ENCODE results near the gene ITFG1.
"Not testable (repeated sequence)": the region's sequence is repeated elsewhere in the genome, so short reads cannot be mapped to it uniquely, and the experiment has no call there.

ITFG1 gene

GRCh38 chr16:47473004-47473403, 12.1 kb upstream of the ITFG1 start:
- not testable (repeated sequence) for DNase-seq

GRCh38 chr16:47470810-47471209, 9.9 kb upstream of the ITFG1 start:
- DNase-seq: no peak

GRCh38 chr16:47470211-47470610, 9.3 kb upstream of the ITFG1 start:
- DNase-seq: no peak

DNA sequence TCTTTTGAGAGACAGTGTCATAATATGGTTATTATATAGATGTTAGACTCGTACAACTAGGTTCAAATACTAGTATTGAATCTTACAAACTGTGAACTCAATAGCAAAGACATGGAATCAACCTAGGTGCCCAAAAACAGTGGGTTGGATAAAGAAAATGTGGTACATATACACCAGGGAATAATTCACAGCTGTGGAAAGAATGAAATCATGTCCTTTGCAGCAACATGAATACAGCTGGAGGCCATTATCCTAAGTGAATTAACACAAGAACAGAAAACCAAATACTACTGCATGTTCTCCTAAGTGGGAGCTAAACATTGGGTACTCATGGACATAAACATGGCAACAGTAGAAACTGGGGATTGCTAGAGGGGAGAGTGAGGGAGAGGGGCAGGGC, 8.4 kb upstream of the ITFG1 start:
- DNase-seq: no peak

- not testable (repeated sequence) for DNase-seq
Measured at GRCh38 chr16:47468070-47468689, 7.3 kb upstream of the ITFG1 start.

GRCh38 chr16:47467501-47467900, 6.6 kb upstream of the ITFG1 start:
- no peak for DNase-seq

GRCh38 chr16:47465919-47466630, 5.2 kb upstream of the ITFG1 start:
- no peak for DNase-seq

GRCh38 chr16:47463771-47464624, 3.1 kb upstream of the ITFG1 start:
- DNase-seq: no peak

- no peak for DNase-seq
Measured at GRCh38 chr16:47461598-47462266, 869 bp upstream of the ITFG1 start.

DNA sequence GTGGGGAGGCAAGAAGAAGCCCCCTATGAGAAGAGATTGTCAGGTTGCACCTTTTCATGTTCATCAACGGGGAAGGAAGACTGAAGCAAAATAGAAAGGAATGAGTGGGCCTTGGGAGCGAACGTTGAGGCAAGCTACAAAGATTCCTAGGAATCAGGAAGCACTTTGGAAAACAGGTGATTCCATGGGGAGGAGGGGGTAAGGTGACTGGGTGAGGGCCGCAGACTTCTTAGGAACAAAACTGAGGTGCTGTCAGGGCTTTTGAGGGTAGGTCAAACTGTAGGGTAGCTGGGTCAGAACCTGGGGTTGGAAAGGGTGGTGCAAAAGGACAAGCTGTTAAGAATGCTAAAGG, 528 bp downstream of the ITFG1 start:
- DNase-seq: no peak

DNA sequence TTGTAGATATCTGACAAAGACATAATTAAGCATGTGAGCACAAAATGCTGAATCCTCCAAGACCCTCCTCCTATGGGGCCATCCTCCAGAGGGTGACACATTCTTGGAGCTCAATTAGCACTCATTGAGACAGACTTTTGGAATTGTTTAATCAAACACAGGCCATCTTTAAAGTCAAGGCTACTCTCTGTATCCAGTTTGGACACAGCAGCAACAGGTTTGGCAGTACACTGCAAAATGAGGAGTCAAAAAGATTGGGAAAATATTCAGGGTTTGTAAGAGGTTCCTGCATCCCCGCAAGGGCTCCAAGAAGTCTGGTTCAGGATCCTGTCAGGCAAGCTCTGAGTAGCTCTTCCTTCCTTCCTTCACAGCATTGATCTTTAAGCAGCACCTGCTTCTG, 1.3 kb downstream of the ITFG1 start:
- no peak for DNase-seq

DNA sequence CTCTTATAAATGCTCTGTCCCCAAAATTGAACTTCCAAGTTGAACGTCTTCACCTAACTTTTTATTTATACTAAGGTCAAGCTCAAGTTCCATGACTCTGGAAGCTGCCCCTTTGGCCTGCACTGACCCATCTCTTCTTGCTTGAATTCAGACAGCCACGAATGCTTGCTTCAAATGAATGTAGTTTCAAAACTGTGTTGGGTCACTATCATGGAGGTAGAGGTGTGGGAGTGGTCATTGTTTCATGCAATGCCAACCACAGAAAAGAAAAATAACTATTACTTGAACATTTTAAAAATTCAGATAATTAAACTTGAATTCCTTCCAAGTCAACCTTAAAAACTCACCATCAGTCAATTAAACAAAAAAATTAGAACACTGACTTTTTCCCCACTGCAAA, 2.5 kb downstream of the ITFG1 start:
- DNase-seq: no peak

- DNase-seq: no peak
Measured at GRCh38 chr16:47449788-47450187, 11.1 kb downstream of the ITFG1 start.

- no peak for DNase-seq
Measured at GRCh38 chr16:47448830-47449575, 11.9 kb downstream of the ITFG1 start.

DNA sequence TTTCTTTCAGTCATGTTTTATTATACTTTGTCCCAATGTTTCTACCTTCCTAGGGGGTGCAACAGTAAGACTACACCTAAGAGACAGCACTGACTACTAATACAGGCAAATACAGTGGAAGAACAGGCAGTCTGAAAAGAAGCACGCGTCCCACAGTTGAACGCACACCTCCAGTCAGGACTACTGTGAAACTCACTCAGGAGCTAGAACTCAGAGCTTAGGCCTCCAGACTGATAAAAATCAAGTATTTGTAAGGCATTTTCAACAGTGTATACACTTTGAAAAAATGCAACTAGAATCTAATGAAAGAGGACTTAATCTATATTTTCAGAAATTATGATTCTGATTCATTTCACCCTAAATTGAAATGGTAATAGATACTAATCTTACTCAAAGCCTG, 14.4 kb downstream of the ITFG1 start:
- DNase-seq: no peak

DNA sequence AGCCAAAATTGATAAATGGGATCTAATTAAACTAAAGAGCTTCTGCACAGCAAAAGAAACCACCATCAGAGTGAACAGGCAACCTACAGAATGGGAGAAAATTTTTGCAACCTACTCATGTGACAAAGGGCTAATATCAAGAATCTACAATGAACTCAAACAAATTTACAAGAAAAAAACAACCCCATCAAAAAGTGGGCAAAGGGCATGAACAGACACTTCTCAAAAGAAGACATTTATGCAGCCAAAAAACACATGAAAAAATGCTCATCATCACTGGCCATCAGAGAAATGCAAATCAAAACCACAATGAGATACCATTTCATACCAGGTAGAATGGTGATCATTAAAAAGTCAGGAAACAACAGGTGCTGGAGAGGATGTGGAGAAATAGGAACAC, 18.0 kb downstream of the ITFG1 start:
- DNase-seq: not testable (repeated sequence)

- DNase-seq: not testable (repeated sequence)
Measured at GRCh38 chr16:47440066-47440465, 20.8 kb downstream of the ITFG1 start.

DNA sequence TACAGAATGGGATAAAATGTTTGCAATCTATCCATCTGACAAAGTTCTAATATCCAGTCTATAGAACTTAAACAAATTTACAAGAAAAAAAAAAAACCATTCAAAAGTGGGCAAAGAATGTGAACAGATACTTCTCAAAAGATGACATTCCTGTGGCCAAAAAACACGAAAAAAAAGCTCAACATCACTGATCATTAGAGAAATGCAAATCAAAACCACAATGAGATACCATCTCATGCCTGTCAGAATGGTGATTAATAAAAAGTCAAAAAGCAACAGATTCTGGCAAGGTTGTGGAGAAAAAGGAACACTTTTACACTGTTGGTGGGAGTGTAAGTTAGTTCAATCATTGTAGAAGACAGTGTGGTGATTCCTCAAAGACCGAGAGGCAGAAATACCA, 26.6 kb downstream of the ITFG1 start:
- not testable (repeated sequence) for DNase-seq

- DNase-seq: no peak
Measured at GRCh38 chr16:47431960-47432359, 28.9 kb downstream of the ITFG1 start.

GRCh38 chr16:47426806-47427205, 34.1 kb downstream of the ITFG1 start:
- no peak for DNase-seq

- no peak for DNase-seq
Measured at GRCh38 chr16:47424846-47425245, 36.0 kb downstream of the ITFG1 start.

GRCh38 chr16:47416869-47417268, 44.0 kb downstream of the ITFG1 start:
- DNase-seq: no peak

GRCh38 chr16:47413041-47413440, 47.8 kb downstream of the ITFG1 start:
- DNase-seq: no peak
